ENCODE data around the gene FAM193A.
"Not testable (repeated sequence)": the region's sequence is repeated elsewhere in the genome, so short reads cannot be mapped to it uniquely, and the experiment has no call there.

GRCh38 chr4:2618729-2619128 lies 82.3 kb downstream of the FAM193A start:
- TF ChIP-seq, protein P1, sequence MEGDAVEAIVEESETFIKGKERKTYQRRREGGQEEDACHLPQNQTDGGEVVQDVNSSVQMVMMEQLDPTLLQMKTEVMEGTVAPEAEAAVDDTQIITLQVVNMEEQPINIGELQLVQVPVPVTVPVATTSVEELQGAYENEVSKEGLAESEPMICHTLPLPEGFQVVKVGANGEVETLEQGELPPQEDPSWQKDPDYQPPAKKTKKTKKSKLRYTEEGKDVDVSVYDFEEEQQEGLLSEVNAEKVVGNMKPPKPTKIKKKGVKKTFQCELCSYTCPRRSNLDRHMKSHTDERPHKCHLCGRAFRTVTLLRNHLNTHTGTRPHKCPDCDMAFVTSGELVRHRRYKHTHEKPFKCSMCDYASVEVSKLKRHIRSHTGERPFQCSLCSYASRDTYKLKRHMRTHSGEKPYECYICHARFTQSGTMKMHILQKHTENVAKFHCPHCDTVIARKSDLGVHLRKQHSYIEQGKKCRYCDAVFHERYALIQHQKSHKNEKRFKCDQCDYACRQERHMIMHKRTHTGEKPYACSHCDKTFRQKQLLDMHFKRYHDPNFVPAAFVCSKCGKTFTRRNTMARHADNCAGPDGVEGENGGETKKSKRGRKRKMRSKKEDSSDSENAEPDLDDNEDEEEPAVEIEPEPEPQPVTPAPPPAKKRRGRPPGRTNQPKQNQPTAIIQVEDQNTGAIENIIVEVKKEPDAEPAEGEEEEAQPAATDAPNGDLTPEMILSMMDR (IDR thresholded peaks at IDR 0.05): not testable (repeated sequence)
- TF ChIP-seq POLR2A (IDR thresholded peaks at IDR 0.05): not testable (repeated sequence)
